ENCODE measurements around the gene AKR1D1. TPM values are rescaled to one million over a fixed set of nuclear protein-coding genes. Genes with fewer than 3 reads are reported as not detected.

The AKR1D1 gene
- total and polyA plus RNA-seq, 2 of the 13 experiments (the other 11 are each of a cell fraction or from before 2014, with no cell fraction given), result 6.9 to 37.0 TPM

DNA sequence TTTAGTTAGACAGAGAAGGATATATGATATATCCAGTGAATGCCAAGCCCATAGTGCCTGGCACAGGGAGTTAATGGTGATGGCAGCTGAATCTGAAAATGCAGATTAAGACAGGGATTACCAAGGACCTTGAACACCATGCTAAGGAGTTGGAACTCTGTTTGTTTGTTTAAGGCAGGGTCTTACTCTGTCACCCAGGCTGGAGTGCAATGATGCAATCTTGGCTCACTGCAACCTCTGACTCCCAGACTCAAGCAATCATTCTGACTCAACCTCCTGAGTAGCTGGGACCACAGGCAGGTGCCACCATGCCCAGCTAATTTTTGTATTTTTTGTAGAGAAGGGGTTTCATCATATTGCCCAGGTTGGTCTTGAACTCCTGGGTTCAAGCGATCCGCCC lies 1.6 kb downstream of the AKR1D1 start (continued):
- TF ChIP-seq, protein P1, sequence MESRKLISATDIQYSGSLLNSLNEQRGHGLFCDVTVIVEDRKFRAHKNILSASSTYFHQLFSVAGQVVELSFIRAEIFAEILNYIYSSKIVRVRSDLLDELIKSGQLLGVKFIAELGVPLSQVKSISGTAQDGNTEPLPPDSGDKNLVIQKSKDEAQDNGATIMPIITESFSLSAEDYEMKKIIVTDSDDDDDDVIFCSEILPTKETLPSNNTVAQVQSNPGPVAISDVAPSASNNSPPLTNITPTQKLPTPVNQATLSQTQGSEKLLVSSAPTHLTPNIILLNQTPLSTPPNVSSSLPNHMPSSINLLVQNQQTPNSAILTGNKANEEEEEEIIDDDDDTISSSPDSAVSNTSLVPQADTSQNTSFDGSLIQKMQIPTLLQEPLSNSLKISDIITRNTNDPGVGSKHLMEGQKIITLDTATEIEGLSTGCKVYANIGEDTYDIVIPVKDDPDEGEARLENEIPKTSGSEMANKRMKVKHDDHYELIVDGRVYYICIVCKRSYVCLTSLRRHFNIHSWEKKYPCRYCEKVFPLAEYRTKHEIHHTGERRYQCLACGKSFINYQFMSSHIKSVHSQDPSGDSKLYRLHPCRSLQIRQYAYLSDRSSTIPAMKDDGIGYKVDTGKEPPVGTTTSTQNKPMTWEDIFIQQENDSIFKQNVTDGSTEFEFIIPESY (CRISPR knock-in tag; IDR thresholded peaks at IDR 0.05), result no peak
- TF ChIP-seq ATF7 (IDR thresholded peaks at IDR 0.05) (peak; percentile 72), ATF7 (CRISPR knock-in tag; IDR thresholded peaks at IDR 0.05) (no peak), ZNF562 (CRISPR knock-in tag; IDR thresholded peaks at IDR 0.05; ENCODE audit: borderline replicate concordance) (no peak), CBX1 (IDR thresholded peaks at IDR 0.05; ENCODE audit: low read depth) (no peak), GABPB1 (CRISPR knock-in tag; IDR thresholded peaks at IDR 0.05) (peak; percentile 28; the same call in 1 of the 2 replicates), ATF1 (CRISPR knock-in tag; IDR thresholded peaks at IDR 0.05) (no peak), HNF4A (CRISPR knock-in tag; IDR thresholded peaks at IDR 0.05) (peak; percentile 73), SALL2 (CRISPR knock-in tag; IDR thresholded peaks at IDR 0.05) (no peak), SIN3A (IDR thresholded peaks at IDR 0.05; ENCODE audit: borderline replicate concordance, low read depth, low read length) (no peak), ZBTB7A (CRISPR knock-in tag; IDR thresholded peaks at IDR 0.05) (peak; percentile 55; the same call in 1 of the 2 replicates), KDM3A (CRISPR knock-in tag; IDR thresholded peaks at IDR 0.05; ENCODE audit: low read depth) (no peak), ZNF775 (CRISPR knock-in tag; IDR thresholded peaks at IDR 0.05; ENCODE audit: borderline replicate concordance) (no peak), BRD4 (CRISPR knock-in tag; IDR thresholded peaks at IDR 0.05) (no peak), SRF (IDR thresholded peaks at IDR 0.05; ENCODE audit: low read depth, low read length) (no peak), PITX1 (CRISPR knock-in tag; IDR thresholded peaks at IDR 0.05) (peak; percentile 58; the same call in 1 of the 2 replicates), SAP130 (CRISPR knock-in tag; IDR thresholded peaks at IDR 0.05; ENCODE audit: low read depth) (0 out of 2 replicates have a peak, but pooled peaks have one; percentile 21), KDM4B (CRISPR knock-in tag; IDR thresholded peaks at IDR 0.05) (no peak), REPIN1 (CRISPR knock-in tag; IDR thresholded peaks at IDR 0.05; ENCODE audit: borderline replicate concordance, low read depth) (no peak), JUNB (CRISPR knock-in tag; IDR thresholded peaks at IDR 0.05; ENCODE audit: borderline replicate concordance) (no peak), ZNF777 (CRISPR knock-in tag; IDR thresholded peaks at IDR 0.05) (no peak)
- TF ChIP-seq, protein P2, sequence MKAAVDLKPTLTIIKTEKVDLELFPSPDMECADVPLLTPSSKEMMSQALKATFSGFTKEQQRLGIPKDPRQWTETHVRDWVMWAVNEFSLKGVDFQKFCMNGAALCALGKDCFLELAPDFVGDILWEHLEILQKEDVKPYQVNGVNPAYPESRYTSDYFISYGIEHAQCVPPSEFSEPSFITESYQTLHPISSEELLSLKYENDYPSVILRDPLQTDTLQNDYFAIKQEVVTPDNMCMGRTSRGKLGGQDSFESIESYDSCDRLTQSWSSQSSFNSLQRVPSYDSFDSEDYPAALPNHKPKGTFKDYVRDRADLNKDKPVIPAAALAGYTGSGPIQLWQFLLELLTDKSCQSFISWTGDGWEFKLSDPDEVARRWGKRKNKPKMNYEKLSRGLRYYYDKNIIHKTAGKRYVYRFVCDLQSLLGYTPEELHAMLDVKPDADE (CRISPR knock-in tag; IDR thresholded peaks at IDR 0.05), result no peak
- TF ChIP-seq, protein P3, sequence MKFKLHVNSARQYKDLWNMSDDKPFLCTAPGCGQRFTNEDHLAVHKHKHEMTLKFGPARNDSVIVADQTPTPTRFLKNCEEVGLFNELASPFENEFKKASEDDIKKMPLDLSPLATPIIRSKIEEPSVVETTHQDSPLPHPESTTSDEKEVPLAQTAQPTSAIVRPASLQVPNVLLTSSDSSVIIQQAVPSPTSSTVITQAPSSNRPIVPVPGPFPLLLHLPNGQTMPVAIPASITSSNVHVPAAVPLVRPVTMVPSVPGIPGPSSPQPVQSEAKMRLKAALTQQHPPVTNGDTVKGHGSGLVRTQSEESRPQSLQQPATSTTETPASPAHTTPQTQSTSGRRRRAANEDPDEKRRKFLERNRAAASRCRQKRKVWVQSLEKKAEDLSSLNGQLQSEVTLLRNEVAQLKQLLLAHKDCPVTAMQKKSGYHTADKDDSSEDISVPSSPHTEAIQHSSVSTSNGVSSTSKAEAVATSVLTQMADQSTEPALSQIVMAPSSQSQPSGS (CRISPR knock-in tag; IDR thresholded peaks at IDR 0.05), result peak; percentile 67; the same call in 1 of the 2 replicates
- TF ChIP-seq, protein P4, sequence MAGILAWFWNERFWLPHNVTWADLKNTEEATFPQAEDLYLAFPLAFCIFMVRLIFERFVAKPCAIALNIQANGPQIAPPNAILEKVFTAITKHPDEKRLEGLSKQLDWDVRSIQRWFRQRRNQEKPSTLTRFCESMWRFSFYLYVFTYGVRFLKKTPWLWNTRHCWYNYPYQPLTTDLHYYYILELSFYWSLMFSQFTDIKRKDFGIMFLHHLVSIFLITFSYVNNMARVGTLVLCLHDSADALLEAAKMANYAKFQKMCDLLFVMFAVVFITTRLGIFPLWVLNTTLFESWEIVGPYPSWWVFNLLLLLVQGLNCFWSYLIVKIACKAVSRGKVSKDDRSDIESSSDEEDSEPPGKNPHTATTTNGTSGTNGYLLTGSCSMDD (CRISPR knock-in tag; IDR thresholded peaks at IDR 0.05), result no peak
- TF ChIP-seq, protein P5, sequence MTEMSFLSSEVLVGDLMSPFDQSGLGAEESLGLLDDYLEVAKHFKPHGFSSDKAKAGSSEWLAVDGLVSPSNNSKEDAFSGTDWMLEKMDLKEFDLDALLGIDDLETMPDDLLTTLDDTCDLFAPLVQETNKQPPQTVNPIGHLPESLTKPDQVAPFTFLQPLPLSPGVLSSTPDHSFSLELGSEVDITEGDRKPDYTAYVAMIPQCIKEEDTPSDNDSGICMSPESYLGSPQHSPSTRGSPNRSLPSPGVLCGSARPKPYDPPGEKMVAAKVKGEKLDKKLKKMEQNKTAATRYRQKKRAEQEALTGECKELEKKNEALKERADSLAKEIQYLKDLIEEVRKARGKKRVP (CRISPR knock-in tag; IDR thresholded peaks at IDR 0.05), result peak in 1 of 2 experiments; percentile 97; a peak in 2 of 4 replicates

All from HepG2 (cell line).